Measurements from ENCODE around the gene SGCG. TPM values are rescaled to one million over a fixed set of nuclear protein-coding genes. Genes with fewer than 3 reads are reported as not detected.

The SGCG gene
- total RNA-seq, 1 experiment from 2014 or later: 0.15 TPM

GRCh38 chr13:23203516-23203915 lies 22.7 kb downstream of the SGCG start:
- no TSS peak for BruUV-seq (replicated peaks)
- no peak overlapping the region for H2AFZ ChIP-seq (ENCODE audit: low read depth, low read length, poor library complexity, severe bottlenecking)
- no peak overlapping the region for H3K4me3 ChIP-seq (replicated peaks in 1 of 2; ENCODE audit: low read depth in 1 of 2, low read length in 2 of 2)
- no peak overlapping the region for H3K9ac ChIP-seq (ENCODE audit: low read length)
- CTCF ChIA-PET: no interaction called here
- H3K9me3 ChIP-seq (ENCODE audit: control insufficient read depth in 1 of 2, insufficient read depth in 1 of 2, low read depth in 1 of 2, low read length in 2 of 2): 0 out of 4 replicates have a peak, but pooled peaks cover 0 to 7% of the 10 kb centered on the region in 2 experiments
- intact Hi-C loops (cut with micrococcal nuclease): no loop called here
- DNase-seq (ENCODE audit: low read depth, low spot score) (no peak), ATAC-seq (no peak)
- POLR2A ChIA-PET: no interaction called here
- no peaks in the 10 kb centered on the region for H4K20me1 ChIP-seq (ENCODE audit: insufficient read depth)
- no peaks in the 10 kb centered on the region for H3K4me1 ChIP-seq (ENCODE audit: control insufficient read depth in 1 of 2, insufficient read depth in 2 of 2, low read length in 2 of 2)
- H3K4me2 ChIP-seq (ENCODE audit: low read length): no peak overlapping the region
- RAD21 ChIA-PET (ENCODE audit: low non-redundant PET in 1 of 2, low total read pairs in 2 of 2, uncharacterized antibody in 2 of 2, unreplicated experiment in 2 of 2): no interaction called here
- TF ChIP-seq SIN3A (IDR thresholded peaks at IDR 0.05; ENCODE audit: low read depth): no peak
- TF ChIP-seq YY1 (IDR thresholded peaks at IDR 0.05; ENCODE audit: extremely low read depth, insufficient replicate concordance, low read depth, low read length): no peak
- no peak for TF ChIP-seq EGR1 (IDR thresholded peaks at IDR 0.05; ENCODE audit: low read depth)
- no peak for TF ChIP-seq ZBTB33 (IDR thresholded peaks at IDR 0.05; ENCODE audit: extremely low read depth, insufficient replicate concordance, low read length)
- H3K27me3 ChIP-seq (ENCODE audit: insufficient read depth, low read length): no peaks in the 10 kb centered on the region
- H3K79me2 ChIP-seq (ENCODE audit: insufficient read depth, low read length): no peaks in the 10 kb centered on the region
- H3K27ac ChIP-seq (ENCODE audit: low read depth, low read length): no peak overlapping the region
- H3K9me2 ChIP-seq (ENCODE audit: insufficient read depth): no peaks in the 10 kb centered on the region
- H3K36me3 ChIP-seq (ENCODE audit: control insufficient read depth in 1 of 2, insufficient read depth in 2 of 2, low read length in 2 of 2): no peaks in the 10 kb centered on the region

GRCh38 chr13:23205807-23206206 lies 25.0 kb downstream of the SGCG start:
- intact Hi-C loops (cut with micrococcal nuclease): no loop called here
- H2AFZ ChIP-seq (ENCODE audit: low read depth, low read length, poor library complexity, severe bottlenecking): no peak overlapping the region
- DNase-seq (ENCODE audit: low read depth, low spot score): no peak
- 0 out of 4 replicates have a peak, but pooled peaks cover 0 to 7% of the 10 kb centered on the region in 2 experiments for H3K9me3 ChIP-seq (ENCODE audit: control insufficient read depth in 1 of 2, insufficient read depth in 1 of 2, low read depth in 1 of 2, low read length in 2 of 2)
- H3K4me1 ChIP-seq (ENCODE audit: control insufficient read depth in 1 of 2, insufficient read depth in 2 of 2, low read length in 2 of 2): no peaks in the 10 kb centered on the region
- H3K27ac ChIP-seq (ENCODE audit: low read depth, low read length): no peak overlapping the region
- no peak overlapping the region for H3K9ac ChIP-seq (ENCODE audit: low read length)
- ChIA-PET RAD21 (ENCODE audit: low non-redundant PET in 1 of 2, low total read pairs in 2 of 2, uncharacterized antibody in 2 of 2, unreplicated experiment in 2 of 2) (no interaction called here), CTCF (no interaction called here), POLR2A (no interaction called here)
- no peaks in the 10 kb centered on the region for H3K27me3 ChIP-seq (ENCODE audit: insufficient read depth, low read length)
- no peak overlapping the region for H3K4me2 ChIP-seq (ENCODE audit: low read length)
- H3K4me3 ChIP-seq (replicated peaks in 1 of 2; ENCODE audit: low read depth in 1 of 2, low read length in 2 of 2): no peak overlapping the region
- H3K9me2 ChIP-seq (ENCODE audit: insufficient read depth): no peaks in the 10 kb centered on the region
- no peaks in the 10 kb centered on the region for H3K79me2 ChIP-seq (ENCODE audit: insufficient read depth, low read length)
- ATAC-seq: no peak
- H3K36me3 ChIP-seq (ENCODE audit: control insufficient read depth in 1 of 2, insufficient read depth in 2 of 2, low read length in 2 of 2): no peaks in the 10 kb centered on the region
- no peaks in the 10 kb centered on the region for H4K20me1 ChIP-seq (ENCODE audit: insufficient read depth)
- BruUV-seq (replicated peaks): no TSS peak
- TF ChIP-seq POLR2A (IDR thresholded peaks at IDR 0.05; ENCODE audit: borderline replicate concordance, extremely low read depth, insufficient read depth, insufficient read length) (no peak), ZBTB33 (IDR thresholded peaks at IDR 0.05; ENCODE audit: extremely low read depth, insufficient replicate concordance, low read length) (no peak), SRF (IDR thresholded peaks at IDR 0.05; ENCODE audit: low read depth) (no peak), CBX3 (IDR thresholded peaks at IDR 0.05; ENCODE audit: low read depth) (no peak), CEBPB (IDR thresholded peaks at IDR 0.05; ENCODE audit: low read depth) (no peak), FOSL1 (IDR thresholded peaks at IDR 0.05; ENCODE audit: low read depth) (no peak), EZH2 (IDR thresholded peaks at IDR 0.05) (no peak), SIN3A (IDR thresholded peaks at IDR 0.05; ENCODE audit: low read depth) (no peak), YY1 (IDR thresholded peaks at IDR 0.05; ENCODE audit: extremely low read depth, insufficient replicate concordance, low read depth, low read length) (no peak), JUND (IDR thresholded peaks at IDR 0.05) (no peak), TCF7L2 (IDR thresholded peaks at IDR 0.05; ENCODE audit: borderline replicate concordance, extremely low read depth, insufficient read depth, insufficient read length) (no peak), RAD21 (IDR thresholded peaks at IDR 0.05; ENCODE audit: low read depth) (no peak), POLR2AphosphoS5 (IDR thresholded peaks at IDR 0.05; ENCODE audit: low read depth, low read length) (no peak), ATF3 (IDR thresholded peaks at IDR 0.05) (no peak)

Measured in HCT116 (cell line).